ENCODE measurements around the gene ZBTB4. TPM values are rescaled to one million over a fixed set of nuclear protein-coding genes. Genes with fewer than 3 reads are reported as not detected.

ZBTB4 gene
- total RNA-seq, 1 experiment from 2014 or later = 14.7 TPM

GRCh38 chr17:7443499-7444485 is 35.6 kb downstream of the ZBTB4 start:
- H3K9me2 ChIP-seq (replicated peaks; ENCODE audit: low read length) = no peaks in the 10 kb centered on the region
- DNase-seq (peak; percentile 50), ATAC-seq (no peak)
- H3K27me3 ChIP-seq (ENCODE audit: low read length) = no peaks in the 10 kb centered on the region
- no peak overlapping the region for H2AFZ ChIP-seq (ENCODE audit: low read length)
- H3K4me1 ChIP-seq (ENCODE audit: insufficient read depth, low read length) = no peaks in the 10 kb centered on the region; the same call in 1 of the 2 replicates
- no peaks in the 10 kb centered on the region for H3K36me3 ChIP-seq (ENCODE audit: low read depth, low read length)
- no peak overlapping the region for H3K9ac ChIP-seq (ENCODE audit: low read length)
- no peaks in the 10 kb centered on the region for H3K79me2 ChIP-seq (ENCODE audit: low read length)
- H3K4me2 ChIP-seq (ENCODE audit: low read length) = no peak overlapping the region
- TF ChIP-seq EZH2phosphoT487 (IDR thresholded peaks at IDR 0.05; ENCODE audit: borderline replicate concordance, low read length) (no peak), EZH2 (IDR thresholded peaks at IDR 0.05; ENCODE audit: low read length, unreplicated experiment) (no peak), CTCF (conservative IDR thresholded peaks at IDR 0.05; ENCODE audit: low read depth, low read length) (no peak)
- ChIA-PET CTCF (interaction anchor here (0.6 to 1.0 kb wide), 2 partner anchors 33 to 88 kb away, joined by 3 read pairs; no protein-coding TSS in a partner anchor), POLR2A (ENCODE audit: unreplicated experiment) (no interaction called here)
- no peaks in the 10 kb centered on the region for H3F3A ChIP-seq (ENCODE audit: low read length, unreplicated experiment)
- no peaks in the 10 kb centered on the region for H3K9me3 ChIP-seq (ENCODE audit: low read length)
- no peaks in the 10 kb centered on the region for H4K20me1 ChIP-seq (ENCODE audit: low read length)
- intact Hi-C loops (cut with micrococcal nuclease) = no loop called here
- H3K27ac ChIP-seq (ENCODE audit: low read length) = no peak overlapping the region
- no TSS peak for BruUV-seq (replicated peaks)
- H3K4me3 ChIP-seq (ENCODE audit: low read length) = no peak overlapping the region

- Histone ChIP-seq H3K9ac (ENCODE audit: low read length) (no peak overlapping the region), H3K36me3 (ENCODE audit: low read depth, low read length) (no peaks in the 10 kb centered on the region), H4K20me1 (ENCODE audit: low read length) (no peaks in the 10 kb centered on the region), H2AFZ (ENCODE audit: low read length) (no peak overlapping the region), H3K4me2 (ENCODE audit: low read length) (no peak overlapping the region), H3K4me3 (ENCODE audit: low read length) (no peak overlapping the region), H3K79me2 (ENCODE audit: low read length) (no peaks in the 10 kb centered on the region), H3K27ac (ENCODE audit: low read length) (no peak overlapping the region), H3K27me3 (ENCODE audit: low read length) (no peaks in the 10 kb centered on the region), H3K4me1 (ENCODE audit: insufficient read depth, low read length) (no peaks in the 10 kb centered on the region; the same call in 1 of the 2 replicates), H3K9me2 (replicated peaks; ENCODE audit: low read length) (no peaks in the 10 kb centered on the region), H3K9me3 (ENCODE audit: low read length) (no peaks in the 10 kb centered on the region), H3F3A (ENCODE audit: low read length, unreplicated experiment) (no peaks in the 10 kb centered on the region)
- no peak for DNase-seq
- TF ChIP-seq EZH2phosphoT487 (IDR thresholded peaks at IDR 0.05; ENCODE audit: borderline replicate concordance, low read length) (no peak), EZH2 (IDR thresholded peaks at IDR 0.05; ENCODE audit: low read length, unreplicated experiment) (no peak), CTCF (conservative IDR thresholded peaks at IDR 0.05; ENCODE audit: low read depth, low read length) (no peak)
- POLR2A ChIA-PET (ENCODE audit: unreplicated experiment) = no interaction called here
- CTCF ChIA-PET = no interaction called here
- no peak for ATAC-seq
- BruUV-seq (replicated peaks) = no TSS peak
- intact Hi-C loops (cut with micrococcal nuclease) = no loop called here
Measured at GRCh38 chr17:7442142-7442541, 37.3 kb downstream of the ZBTB4 start.

GRCh38 chr17:7441266-7441665 is 38.2 kb downstream of the ZBTB4 start:
- Histone ChIP-seq H3K9me2 (replicated peaks; ENCODE audit: low read length) (no peaks in the 10 kb centered on the region), H3K79me2 (ENCODE audit: low read length) (0 out of 2 replicates have a peak, but pooled peaks cover 5% of the 10 kb centered on the region), H3K4me1 (ENCODE audit: insufficient read depth, low read length) (peaks cover 3% of the 10 kb centered on the region; the same call in 1 of the 2 replicates), H3K36me3 (ENCODE audit: low read depth, low read length) (no peaks in the 10 kb centered on the region), H4K20me1 (ENCODE audit: low read length) (no peaks in the 10 kb centered on the region), H2AFZ (ENCODE audit: low read length) (no peak overlapping the region), H3K9me3 (ENCODE audit: low read length) (no peaks in the 10 kb centered on the region), H3K27ac (ENCODE audit: low read length) (no peak overlapping the region), H3K9ac (ENCODE audit: low read length) (no peak overlapping the region), H3F3A (ENCODE audit: low read length, unreplicated experiment) (no peaks in the 10 kb centered on the region), H3K4me2 (ENCODE audit: low read length) (peak overlapping the region; percentile 98; the same call in 1 of the 2 replicates), H3K27me3 (ENCODE audit: low read length) (no peaks in the 10 kb centered on the region), H3K4me3 (ENCODE audit: low read length) (no peak overlapping the region)
- TF ChIP-seq EZH2phosphoT487 (IDR thresholded peaks at IDR 0.05; ENCODE audit: borderline replicate concordance, low read length) = no peak
- no peak for TF ChIP-seq CTCF (conservative IDR thresholded peaks at IDR 0.05; ENCODE audit: low read depth, low read length)
- TF ChIP-seq EZH2 (IDR thresholded peaks at IDR 0.05; ENCODE audit: low read length, unreplicated experiment) = no peak
- POLR2A ChIA-PET (ENCODE audit: unreplicated experiment) = interaction anchor here (0.7 kb wide), 1 partner anchor 248 kb away, joined by 5 read pairs; no protein-coding TSS in a partner anchor
- DNase-seq = no peak
- CTCF ChIA-PET = no interaction called here
- no TSS peak for BruUV-seq (replicated peaks)
- no peak for ATAC-seq
- intact Hi-C loops (cut with micrococcal nuclease) = no loop called here

All from PC-3 (cell line).